Pons (tissue), 1 donor: ENCODE measurements around the gene ENOX2.
"Not testable (repeated sequence)": the region's sequence is repeated elsewhere in the genome, so short reads cannot be mapped to it uniquely, and the experiment has no call there.

Source experiments
- DNase-seq: peaks from one replicate; pipeline ENCODE4 v3.0.0-alpha.2; 2016; ENCODE audit warnings: low spot score

ENOX2 gene

DNA sequence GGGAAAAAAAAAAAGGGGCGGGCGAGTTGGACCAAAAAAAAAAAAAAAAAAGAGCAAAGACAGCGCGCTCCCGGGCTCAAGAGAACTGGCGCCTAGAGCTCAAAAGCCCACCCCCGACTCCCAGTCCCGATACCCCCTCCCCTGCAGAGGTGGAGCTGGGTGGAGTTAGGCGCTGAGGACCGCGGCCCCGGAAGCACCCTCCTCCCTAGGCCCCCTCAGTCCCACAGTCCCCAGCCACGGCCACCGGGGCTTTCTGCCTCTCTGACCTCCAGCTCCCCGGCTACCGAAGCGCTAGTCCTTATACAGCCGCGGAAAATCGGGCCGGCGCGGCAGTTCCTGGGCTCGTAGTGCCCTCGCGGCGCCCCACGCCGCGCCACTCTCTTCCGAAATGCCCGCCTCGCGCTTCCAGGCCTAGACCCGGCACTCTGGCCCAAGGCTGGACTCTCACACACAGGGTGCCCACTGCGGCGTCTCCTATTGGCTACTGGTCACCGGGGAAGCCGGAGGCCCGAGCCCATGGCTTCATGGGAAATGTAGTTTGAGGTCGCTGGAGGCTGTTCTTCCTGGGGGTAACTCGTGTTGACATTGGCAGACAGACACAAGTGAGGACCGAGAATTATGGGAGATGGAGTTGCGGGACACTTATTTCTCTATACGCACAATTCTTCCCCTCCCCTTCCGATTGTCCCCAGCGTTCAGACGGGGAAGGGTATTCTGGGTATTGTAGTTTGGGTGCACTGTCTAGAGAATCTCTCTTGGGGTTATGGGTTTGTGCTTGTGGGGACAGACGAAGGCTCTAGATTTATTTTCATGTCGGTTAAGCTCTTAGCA, at the start of gene ENOX2:
Gene ENOX2 (minus strand): TSS at position 427 of the 831 bp plus-strand sequence. CDS start 199,993 bp downstream, outside the sequence.
- peak; percentile 99 for DNase-seq

DNA sequence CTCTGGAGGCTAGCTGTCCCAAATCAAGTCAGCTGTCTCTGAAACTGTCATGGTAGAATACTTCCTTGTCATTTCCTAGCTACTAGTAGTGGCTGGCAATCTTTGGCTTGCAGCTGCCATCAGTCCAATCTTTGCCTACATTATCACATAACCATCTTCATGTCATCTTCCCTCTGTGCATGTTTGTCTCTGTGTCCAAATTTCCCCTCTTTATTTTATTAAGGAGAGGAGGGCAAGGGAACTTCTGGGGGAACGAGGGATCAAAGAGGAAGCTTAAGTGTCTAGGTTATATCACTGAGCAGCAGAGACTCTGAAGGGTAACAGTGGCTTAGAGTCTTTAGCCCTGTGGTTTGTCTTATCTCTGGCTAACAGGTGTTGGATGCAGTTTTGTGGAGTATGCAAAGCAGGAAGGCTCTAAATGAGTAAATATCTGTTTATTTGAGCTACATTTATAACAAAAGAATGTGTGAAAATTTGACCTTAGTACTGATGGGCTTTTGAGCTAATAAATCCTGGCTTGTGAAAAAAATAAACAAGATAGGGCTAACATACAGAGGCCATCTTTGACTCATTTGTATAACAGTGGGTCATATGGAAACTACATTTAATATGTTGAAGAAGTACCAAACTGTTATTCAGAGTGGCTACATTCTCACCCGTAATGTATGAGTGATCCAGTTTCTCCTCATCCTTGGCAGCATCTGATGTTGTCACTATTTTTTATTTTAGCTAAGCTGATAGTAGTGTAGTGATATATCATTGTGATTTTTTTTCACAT, 49.4 kb upstream of the ENOX2 start:
- no peak for DNase-seq

DNA sequence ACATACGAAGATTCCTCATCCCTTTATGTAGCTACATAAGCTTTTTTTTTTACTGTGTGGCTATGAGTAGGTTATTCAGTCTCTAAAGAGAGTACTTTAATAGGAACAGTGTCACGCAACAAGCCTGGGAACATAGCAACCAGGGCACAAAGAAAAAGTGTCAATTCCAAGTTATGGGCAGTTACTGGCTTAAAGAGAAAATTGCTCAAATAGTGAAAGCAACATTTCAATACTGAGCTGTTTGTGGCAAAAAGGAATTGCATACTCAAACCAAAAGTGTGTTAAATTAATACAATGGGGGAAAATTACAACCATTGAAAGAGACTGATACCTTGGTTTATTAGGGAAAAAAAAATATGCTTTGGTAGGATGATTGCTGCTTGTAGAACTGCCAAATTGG, 41.2 kb upstream of the ENOX2 start:
- no peak for DNase-seq

DNA sequence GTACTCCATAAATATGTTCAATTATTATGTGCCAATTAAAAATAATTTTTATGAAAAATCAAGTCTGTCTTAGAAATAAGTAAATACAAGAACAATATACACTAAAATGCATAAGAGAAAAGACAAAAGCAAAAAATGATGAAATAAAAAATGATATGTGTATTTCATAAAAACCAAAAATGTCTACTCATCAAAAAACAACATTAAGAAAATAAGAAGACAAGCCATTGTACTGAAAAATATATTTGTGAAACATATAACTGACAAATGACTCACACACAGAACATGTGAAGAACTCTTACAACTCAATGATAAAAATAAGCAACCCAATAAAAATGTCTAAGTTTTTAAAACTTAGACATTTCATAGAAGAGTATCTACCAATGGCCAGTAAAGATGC, 34.1 kb upstream of the ENOX2 start:
- DNase-seq = no peak

DNA sequence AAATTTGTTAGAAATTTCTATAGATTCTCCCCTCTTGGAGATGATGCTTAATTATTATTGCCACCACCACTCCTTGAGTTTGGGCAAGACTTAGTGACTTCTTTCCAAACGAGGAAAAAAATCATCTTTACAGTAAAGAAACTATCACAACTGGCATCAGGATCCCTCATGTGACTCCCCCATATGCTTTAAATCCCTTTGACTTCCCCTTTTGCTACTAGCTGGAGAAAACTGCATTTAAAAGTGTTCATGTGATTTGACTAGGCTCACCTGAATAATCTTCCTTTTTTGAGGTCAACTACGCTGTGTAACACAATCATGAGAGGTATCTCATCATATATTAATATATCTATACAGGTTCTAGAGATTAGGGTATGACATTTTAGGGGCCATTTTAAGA, 30.3 kb upstream of the ENOX2 start:
- DNase-seq = no peak

DNA sequence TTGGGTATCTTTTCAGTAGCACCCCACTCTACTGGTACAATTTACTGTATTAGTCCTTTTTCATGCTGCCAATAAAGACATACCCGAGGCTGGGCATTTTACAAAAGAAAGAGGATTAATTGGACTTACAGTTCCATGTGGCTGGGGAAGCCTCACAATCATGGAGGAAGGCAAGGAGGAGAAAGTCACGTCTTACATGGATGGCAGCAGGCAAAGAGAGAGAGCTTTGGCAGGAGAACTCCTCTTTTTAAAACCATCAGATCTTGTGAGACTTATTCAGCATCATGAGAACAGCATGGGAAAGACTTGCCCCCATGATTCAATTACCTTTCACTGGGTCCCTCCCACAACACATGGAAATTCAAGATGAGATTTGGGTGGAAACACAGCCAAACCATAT, 17.4 kb upstream of the ENOX2 start:
- DNase-seq = not testable (repeated sequence)

DNA sequence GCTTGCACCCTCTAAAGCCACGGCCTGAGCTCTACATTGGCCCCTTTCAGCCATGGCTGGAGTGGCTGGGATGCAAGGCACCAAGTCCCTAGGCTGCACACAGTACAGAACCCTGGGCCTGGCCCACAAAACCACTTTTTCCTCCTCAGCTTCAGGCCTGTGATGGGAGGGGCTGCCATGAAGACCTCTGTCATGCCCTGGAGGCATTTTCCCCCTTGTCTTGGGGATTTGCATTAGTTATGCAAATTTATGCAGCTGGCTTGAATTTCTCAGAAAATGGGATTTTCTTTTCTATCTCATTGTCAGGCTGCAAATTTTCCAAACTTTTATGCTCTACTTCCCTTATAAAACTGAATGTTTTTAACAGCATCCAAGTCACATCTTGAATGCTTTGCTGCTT, 16.7 kb upstream of the ENOX2 start:
- DNase-seq = not testable (repeated sequence)

DNA sequence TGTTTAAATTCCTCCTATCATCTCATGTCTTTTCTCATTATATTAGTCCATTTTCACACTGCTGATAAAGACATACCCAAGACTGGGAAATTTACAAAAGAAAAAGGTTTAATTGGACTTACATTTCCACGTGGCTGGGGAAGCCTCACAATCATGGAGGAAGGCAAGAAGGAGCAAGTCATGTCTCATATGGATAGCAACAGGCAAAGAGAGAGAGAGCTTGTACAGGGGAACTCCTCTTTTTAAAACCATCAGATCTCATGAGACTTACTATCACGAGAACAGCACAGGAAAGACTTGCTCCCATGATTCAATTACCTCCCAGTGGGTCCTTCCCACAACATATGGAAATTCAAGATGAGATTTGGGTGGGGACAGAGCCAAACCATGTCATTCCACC, 15.5 kb upstream of the ENOX2 start:
- DNase-seq = not testable (repeated sequence)

GRCh38 chrX:130916636-130917422, 13.8 kb upstream of the ENOX2 start:
- DNase-seq = peak; percentile 49

DNA sequence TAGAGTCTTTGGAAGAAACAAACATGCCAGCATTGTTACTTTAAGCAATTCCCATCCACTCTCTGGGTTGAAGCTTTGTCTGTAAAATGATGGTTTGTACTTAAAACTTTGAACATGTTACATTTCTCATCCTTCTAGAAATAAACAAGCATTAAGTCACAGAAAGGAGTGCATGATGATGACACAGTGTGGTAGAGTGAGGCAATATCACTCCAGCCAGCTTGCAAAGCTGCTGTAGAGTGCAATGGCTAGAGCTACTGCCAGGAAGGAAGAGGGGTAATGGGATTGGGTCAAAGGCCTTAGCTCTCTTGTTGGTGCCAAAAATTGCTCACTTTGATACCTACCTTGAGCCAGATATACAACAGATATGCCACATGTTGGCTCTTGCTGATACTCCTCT, 12.3 kb upstream of the ENOX2 start:
- DNase-seq = no peak

DNA sequence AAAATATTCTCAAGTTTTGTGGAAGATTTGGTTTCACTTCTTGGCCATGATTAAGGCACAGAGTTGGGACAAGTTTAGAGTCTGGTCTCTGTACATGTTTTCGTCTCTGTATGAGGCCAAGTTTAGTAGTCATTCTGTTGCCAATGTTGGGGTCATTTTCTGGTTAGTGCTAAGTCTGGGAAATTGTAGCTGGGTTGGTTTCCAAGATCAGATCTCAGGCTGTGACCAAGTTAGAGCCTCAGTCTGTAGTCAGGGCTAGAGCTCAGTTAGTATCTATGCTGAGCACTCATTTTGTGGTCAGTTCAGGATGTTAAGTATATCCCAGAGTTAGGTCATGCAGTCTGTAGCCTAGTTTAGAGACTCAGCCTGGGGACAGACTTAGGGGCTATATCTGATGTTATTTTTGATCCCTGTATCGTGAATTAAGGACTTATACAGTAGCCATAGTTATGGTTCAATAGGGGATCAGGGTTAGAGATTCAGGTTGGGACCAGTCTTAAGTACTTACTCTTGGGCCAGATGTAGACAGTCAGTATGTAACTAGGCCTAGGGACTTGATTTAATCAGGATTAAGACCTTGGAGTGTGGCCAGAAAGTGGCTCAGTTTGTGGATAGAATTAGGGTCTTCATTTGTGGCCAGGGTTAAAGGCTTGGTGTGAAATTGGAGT, 6.6 kb upstream of the ENOX2 start:
- no peak for DNase-seq

- DNase-seq = no peak
Measured at GRCh38 chrX:130906776-130907175, 3.8 kb upstream of the ENOX2 start.

- DNase-seq = no peak
Measured at GRCh38 chrX:130902446-130902782, 595 bp downstream of the ENOX2 start.

DNA sequence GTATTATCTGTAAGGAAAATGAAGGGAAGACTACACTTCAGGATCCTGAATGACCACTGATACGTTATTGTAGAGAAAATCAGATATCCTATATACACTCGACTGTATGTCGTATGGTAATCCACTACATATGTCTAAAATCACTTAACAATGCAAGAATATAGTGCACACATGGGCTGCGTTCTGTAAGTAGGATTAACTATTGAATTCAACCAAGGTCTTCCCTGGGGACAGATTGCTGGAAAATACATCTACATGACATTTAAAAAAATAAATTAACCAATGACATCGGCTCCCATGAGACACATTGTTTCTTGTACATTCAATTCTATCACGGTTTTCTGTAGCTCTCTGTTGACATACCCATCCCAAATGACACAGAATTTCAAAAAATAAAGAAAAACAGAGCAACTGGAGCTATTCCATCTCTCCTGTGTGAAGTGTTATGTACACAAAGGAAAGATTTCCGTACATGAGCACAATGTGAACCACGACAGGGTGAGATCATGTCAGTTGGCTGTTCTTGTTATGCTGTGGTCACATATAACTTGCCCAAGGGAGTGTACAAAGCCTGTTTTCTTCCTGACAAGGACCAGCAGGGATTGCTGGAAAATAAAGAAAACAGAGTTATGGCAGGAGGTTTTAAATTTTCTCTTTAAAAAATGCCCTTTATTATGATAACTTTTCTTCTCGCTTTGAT, 6.1 kb downstream of the ENOX2 start:
- peak; percentile 52 for DNase-seq

GRCh38 chrX:130896026-130896425, 7.0 kb downstream of the ENOX2 start:
- peak; percentile 63 for DNase-seq

GRCh38 chrX:130895299-130895698, 7.7 kb downstream of the ENOX2 start:
- no peak for DNase-seq

- DNase-seq = no peak
Measured at GRCh38 chrX:130893356-130894085, 9.5 kb downstream of the ENOX2 start.

DNA sequence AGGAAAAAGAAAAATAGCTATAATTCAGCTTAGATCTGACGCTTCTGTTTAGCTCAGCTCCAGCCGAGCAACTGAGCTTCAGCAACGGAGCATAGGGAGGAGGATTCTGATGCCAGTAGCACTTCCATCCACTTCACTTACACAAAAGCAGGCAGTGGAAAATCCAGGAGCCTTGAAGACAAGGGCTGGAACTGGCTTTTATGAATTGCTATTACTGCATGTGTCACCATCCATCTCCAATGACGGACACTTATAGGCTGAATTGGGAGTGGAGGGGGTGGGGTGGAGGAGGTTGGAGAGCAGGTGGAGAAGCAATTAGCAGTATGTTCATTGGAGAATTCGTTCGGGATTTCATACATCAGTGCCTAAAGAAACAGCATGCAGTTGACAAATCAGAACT, 15.6 kb downstream of the ENOX2 start:
- no peak for DNase-seq

DNA sequence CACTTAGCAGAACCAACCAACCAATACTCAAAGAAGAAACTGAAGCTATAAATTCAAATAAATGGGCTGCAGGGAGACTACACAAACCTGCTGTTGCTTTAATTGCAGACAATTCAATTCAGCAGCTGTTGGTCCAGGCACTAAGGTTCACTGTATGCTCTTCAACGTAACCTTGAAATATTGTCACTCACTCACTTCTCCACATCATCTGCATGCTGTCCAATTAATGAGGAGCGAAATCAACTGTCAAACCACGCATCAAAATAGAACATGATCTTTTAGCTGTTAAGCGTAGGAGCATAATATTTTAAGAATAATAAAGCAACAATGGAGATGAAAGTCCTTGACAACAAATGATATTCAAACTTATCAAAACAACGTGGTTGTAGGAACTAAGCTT, 17.0 kb downstream of the ENOX2 start:
- peak; percentile 16 for DNase-seq

DNA sequence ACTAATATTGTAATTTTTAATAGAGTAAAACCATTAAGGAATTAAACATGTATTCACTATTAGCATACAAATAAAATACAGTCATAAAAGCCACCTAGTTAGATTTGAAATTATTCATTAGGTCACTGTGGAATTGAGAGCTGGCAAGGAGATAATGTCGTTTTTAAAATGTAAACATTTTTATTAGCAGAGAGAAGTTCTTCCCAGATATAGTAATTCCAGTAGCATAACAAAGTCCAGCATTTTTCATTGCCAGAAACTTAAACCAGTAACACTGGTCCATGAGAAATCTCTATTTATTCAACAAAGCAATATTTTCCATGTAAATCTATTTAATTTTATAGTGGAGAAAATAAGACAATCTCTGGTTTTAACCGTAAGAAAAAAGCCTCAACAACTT, 17.5 kb downstream of the ENOX2 start:
- no peak for DNase-seq

DNA sequence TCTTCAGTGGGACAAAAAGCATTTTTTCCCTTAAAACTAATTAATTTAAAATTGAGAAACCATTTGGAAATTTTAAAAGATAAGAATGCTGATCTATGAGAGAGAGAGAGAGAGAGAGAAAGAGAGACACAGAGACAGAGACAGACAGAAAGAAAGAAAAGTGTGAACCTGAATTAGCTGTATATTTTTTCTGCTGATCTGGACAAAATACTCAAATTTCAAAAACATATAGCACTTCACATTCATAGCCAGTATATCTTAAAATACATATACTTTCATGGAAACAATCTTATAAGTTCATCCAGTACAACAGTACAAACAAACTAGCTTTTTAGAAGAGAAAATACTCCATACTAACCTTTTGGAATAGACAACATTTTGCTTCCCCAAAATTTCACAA, 18.4 kb downstream of the ENOX2 start:
- DNase-seq = no peak
